ENCODE measurements around the gene AURKA. TPM values are rescaled to one million over a fixed set of nuclear protein-coding genes. Genes with fewer than 3 reads are reported as not detected.

AURKA gene
- polyA plus RNA-seq, 1 of the 3 experiments (the other 2 are of a cell fraction): 24.6 TPM

DNA sequence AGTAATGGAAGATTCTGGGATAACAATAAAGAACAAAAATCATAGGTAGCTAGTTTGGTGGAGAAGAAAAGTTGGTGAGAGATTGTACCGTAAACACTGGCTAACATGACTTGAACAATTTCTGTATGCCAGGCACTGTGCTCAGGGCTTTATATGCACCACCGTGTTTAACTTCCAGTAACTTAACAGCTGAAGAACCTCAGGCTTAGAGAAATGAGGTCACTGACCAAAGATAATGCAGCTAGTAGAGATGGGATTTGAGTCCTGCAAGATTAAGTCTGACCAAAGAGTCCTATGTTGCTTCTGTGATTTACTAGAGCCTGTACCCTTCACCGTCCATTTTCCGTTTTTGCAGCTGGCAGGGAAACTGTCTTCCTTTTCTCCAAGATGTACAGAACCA, 3.2 kb upstream of the AURKA start:
- POLR2A ChIA-PET: no interaction called here

GRCh38 chr20:56393653-56394052, 1.6 kb upstream of the AURKA start:
- Histone ChIP-seq H3K9me3 (no peaks in the 10 kb centered on the region), H3K4me1 (ENCODE audit: control insufficient read depth in 1 of 2, insufficient read depth in 2 of 2, low read depth in 1 of 2, low read length in 1 of 2) (peaks cover 14 to 18% of the 10 kb centered on the region in 2 experiments; a peak in 2 of 4 replicates), H3K27ac (ENCODE audit: low read depth in 2 of 2, low read length in 1 of 2) (peak overlapping the region in 1 of 2 experiments; percentile 84; a peak in 1 of 4 replicates), H4K20me1 (ENCODE audit: insufficient read depth) (no peaks in the 10 kb centered on the region), H2AFZ (ENCODE audit: low read depth) (0 out of 2 replicates have a peak overlapping the region, but pooled peaks have one; percentile 76), H3K9ac (peak overlapping the region; percentile 86), H3K36me3 (replicated peaks in 1 of 2; ENCODE audit: control insufficient read depth in 1 of 2, insufficient read depth in 2 of 2, low read length in 1 of 2) (peaks cover 37 to 43% of the 10 kb centered on the region in 2 experiments), H3K4me2 (peak overlapping the region; percentile 87), H3K27me3 (ENCODE audit: insufficient read depth) (no peaks in the 10 kb centered on the region), H3K4me3 (ENCODE audit: low read depth in 2 of 2, low read length in 1 of 2) (peak overlapping the region; percentile 84 to 98), H3F3A (replicated peaks; ENCODE audit: insufficient read depth) (peaks cover 8% of the 10 kb centered on the region), H3K9me2 (no peaks in the 10 kb centered on the region), H3K79me2 (ENCODE audit: insufficient read depth) (peaks cover 66% of the 10 kb centered on the region)
- no peak for DNase-seq
- CTCF ChIA-PET: interaction anchor here (0.7 to 1.2 kb wide), 2 partner anchors 10 to 27 kb away, joined by 3 to 4 read pairs; no protein-coding TSS in a partner anchor
- POLR2A ChIA-PET: no interaction called here
- no peak for TF ChIP-seq TCF12 (IDR thresholded peaks at IDR 0.05)
- no peak for TF ChIP-seq JUND (IDR thresholded peaks at IDR 0.05)
- no peak for TF ChIP-seq RCOR1 (IDR thresholded peaks at IDR 0.05; ENCODE audit: low read length)
- TF ChIP-seq ELF1 (IDR thresholded peaks at IDR 0.05): no peak
- no peak for TF ChIP-seq MEF2A (IDR thresholded peaks at IDR 0.05; ENCODE audit: borderline replicate concordance, low read depth)
- no peak for TF ChIP-seq CHD2 (IDR thresholded peaks at IDR 0.05; ENCODE audit: low read length, partially characterized antibody)
- TF ChIP-seq, protein P1, sequence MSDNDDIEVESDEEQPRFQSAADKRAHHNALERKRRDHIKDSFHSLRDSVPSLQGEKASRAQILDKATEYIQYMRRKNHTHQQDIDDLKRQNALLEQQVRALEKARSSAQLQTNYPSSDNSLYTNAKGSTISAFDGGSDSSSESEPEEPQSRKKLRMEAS (IDR thresholded peaks at IDR 0.05; ENCODE audit: low read depth): no peak
- WGBS (ENCODE audit: low lambda C conversion rate): 44% methylated on average over 7 of the region's 8 CpGs

More for the DNA sequence above, 3.2 kb upstream of the AURKA start:
- H3K9ac ChIP-seq: no peak overlapping the region
- no peaks in the 10 kb centered on the region for H4K20me1 ChIP-seq (ENCODE audit: insufficient read depth)
- H3K4me2 ChIP-seq: no peak overlapping the region
- H3K9me3 ChIP-seq: no peaks in the 10 kb centered on the region
- TF ChIP-seq MXI1 (IDR thresholded peaks at IDR 0.05; ENCODE audit: low read depth, low read length) (no peak), SMC3 (IDR thresholded peaks at IDR 0.05; ENCODE audit: low read depth, low read length) (no peak)
- H3K9me2 ChIP-seq: no peaks in the 10 kb centered on the region
- DNase-seq: no peak
- CTCF ChIA-PET: interaction anchor here (1.5 kb wide), 1 partner anchor 68 kb away, joined by 3 read pairs; no protein-coding TSS in a partner anchor
- H3K4me1 ChIP-seq (ENCODE audit: control insufficient read depth in 1 of 2, insufficient read depth in 2 of 2, low read depth in 1 of 2, low read length in 1 of 2): peaks cover 13 to 14% of the 10 kb centered on the region in 2 experiments; a peak in 2 of 4 replicates
- H3F3A ChIP-seq (replicated peaks; ENCODE audit: insufficient read depth): peaks cover 20% of the 10 kb centered on the region
- H3K27me3 ChIP-seq (ENCODE audit: insufficient read depth): no peaks in the 10 kb centered on the region
- H3K36me3 ChIP-seq (replicated peaks in 1 of 2; ENCODE audit: control insufficient read depth in 1 of 2, insufficient read depth in 2 of 2, low read length in 1 of 2): peaks cover 52 to 54% of the 10 kb centered on the region in 2 experiments
- H2AFZ ChIP-seq (ENCODE audit: low read depth): no peak overlapping the region
- WGBS (ENCODE audit: low lambda C conversion rate): 94% methylated on average over 4 of the region's 4 CpGs
- no peak overlapping the region for H3K27ac ChIP-seq (ENCODE audit: low read depth in 2 of 2, low read length in 1 of 2)
- H3K4me3 ChIP-seq (ENCODE audit: low read depth in 2 of 2, low read length in 1 of 2): no peak overlapping the region
- H3K79me2 ChIP-seq (ENCODE audit: insufficient read depth): peaks cover 52% of the 10 kb centered on the region

- H3K36me3 ChIP-seq (replicated peaks in 1 of 2; ENCODE audit: control insufficient read depth in 1 of 2, insufficient read depth in 2 of 2, low read length in 1 of 2): peaks cover 31 to 38% of the 10 kb centered on the region in 2 experiments
- H3K4me3 ChIP-seq (ENCODE audit: low read depth in 2 of 2, low read length in 1 of 2): peak overlapping the region; percentile 84 to 98
- peak overlapping the region; percentile 87 for H3K4me2 ChIP-seq
- peak overlapping the region; percentile 86 for H3K9ac ChIP-seq
- H4K20me1 ChIP-seq (ENCODE audit: insufficient read depth): no peaks in the 10 kb centered on the region
- no peaks in the 10 kb centered on the region for H3K9me2 ChIP-seq
- H3F3A ChIP-seq (replicated peaks; ENCODE audit: insufficient read depth): peaks cover 6% of the 10 kb centered on the region
- POLR2A ChIA-PET: interaction anchor here (1.2 kb wide), 2 partner anchors 33 to 34 kb away, joined by 3 to 4 read pairs; partner anchors contain the start of gene FAM210B
- peaks cover 73% of the 10 kb centered on the region for H3K79me2 ChIP-seq (ENCODE audit: insufficient read depth)
- TF ChIP-seq RXRA (IDR thresholded peaks at IDR 0.05; ENCODE audit: borderline replicate concordance, low read depth) (no peak), SIN3A (IDR thresholded peaks at IDR 0.05; ENCODE audit: borderline replicate concordance, low read depth, low read length) (no peak), YY1 (IDR thresholded peaks at IDR 0.05; ENCODE audit: low read depth) (no peak), FOXJ3 (CRISPR knock-in tag; IDR thresholded peaks at IDR 0.05) (no peak), FOSL2 (IDR thresholded peaks at IDR 0.05; ENCODE audit: borderline replicate concordance, low read depth) (no peak), CTCF (IDR thresholded peaks at IDR 0.05) (no peak), FOXM1 (IDR thresholded peaks at IDR 0.05; ENCODE audit: low read depth) (no peak), EZH2phosphoT487 (IDR thresholded peaks at IDR 0.05; ENCODE audit: borderline replicate concordance, low read depth) (no peak), CHD2 (IDR thresholded peaks at IDR 0.05; ENCODE audit: low read length, partially characterized antibody) (no peak), TAF1 (IDR thresholded peaks at IDR 0.05; ENCODE audit: borderline replicate concordance, low read depth, low read length) (no peak), RAD21 (IDR thresholded peaks at IDR 0.05; ENCODE audit: low read length) (no peak), NRF1 (IDR thresholded peaks at IDR 0.05; ENCODE audit: low read depth, low read length) (no peak), TEAD4 (IDR thresholded peaks at IDR 0.05; ENCODE audit: borderline replicate concordance, insufficient read depth) (no peak)
- peak; percentile 34 for DNase-seq
- CTCF ChIA-PET: interaction anchor here (0.7 to 1.2 kb wide), 3 partner anchors 9 to 28 kb away, joined by 3 to 4 read pairs (median 3); no protein-coding TSS in a partner anchor
- H2AFZ ChIP-seq (ENCODE audit: low read depth): peak overlapping the region; percentile 76
- peaks cover 14 to 18% of the 10 kb centered on the region in 2 experiments; a peak in 2 of 4 replicates for H3K4me1 ChIP-seq (ENCODE audit: control insufficient read depth in 1 of 2, insufficient read depth in 2 of 2, low read depth in 1 of 2, low read length in 1 of 2)
- under 1% methylated on average over 13 of the region's 18 CpGs for WGBS (ENCODE audit: low lambda C conversion rate)
- H3K9me3 ChIP-seq: no peaks in the 10 kb centered on the region
- H3K27me3 ChIP-seq (ENCODE audit: insufficient read depth): no peaks in the 10 kb centered on the region
- H3K27ac ChIP-seq (ENCODE audit: low read depth in 2 of 2, low read length in 1 of 2): peak overlapping the region; percentile 84 to 96
Observed at GRCh38 chr20:56392881-56393482, 967 bp upstream of the AURKA start.

Measured in SK-N-SH (cell line).